Measurements from ENCODE around the gene FAM107B. TPM values are rescaled to one million over a fixed set of nuclear protein-coding genes. Genes with fewer than 3 reads are reported as not detected.

FAM107B gene
- total and polyA plus RNA-seq, 12 donors, result 16.0 to 81.7 (median 50.5) TPM

DNA sequence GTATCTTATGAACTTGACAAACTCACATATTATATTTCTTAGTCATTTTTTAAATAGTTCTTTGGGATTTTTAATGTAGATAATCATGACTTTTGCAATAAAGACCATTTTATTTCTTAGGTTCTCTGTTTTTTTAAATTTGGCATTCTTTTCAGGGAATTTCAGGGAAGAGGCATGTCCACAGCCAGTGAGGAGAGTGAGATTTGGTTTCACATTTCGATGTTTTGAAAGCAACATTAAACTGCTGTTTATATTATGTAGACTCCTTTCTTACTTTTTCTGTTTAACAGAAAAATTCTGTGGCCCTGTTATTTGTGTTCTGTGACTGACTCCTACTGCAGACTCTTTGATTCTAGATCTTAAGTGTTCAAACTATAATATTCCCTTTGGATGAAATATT, 153.7 kb downstream of the FAM107B start:
- no peaks in the 10 kb centered on the region for H3K36me3 ChIP-seq (replicated peaks in 1 of 2)
- TF ChIP-seq POLR2A (IDR thresholded peaks at IDR 0.05), result no peak
- TF ChIP-seq, protein P1, sequence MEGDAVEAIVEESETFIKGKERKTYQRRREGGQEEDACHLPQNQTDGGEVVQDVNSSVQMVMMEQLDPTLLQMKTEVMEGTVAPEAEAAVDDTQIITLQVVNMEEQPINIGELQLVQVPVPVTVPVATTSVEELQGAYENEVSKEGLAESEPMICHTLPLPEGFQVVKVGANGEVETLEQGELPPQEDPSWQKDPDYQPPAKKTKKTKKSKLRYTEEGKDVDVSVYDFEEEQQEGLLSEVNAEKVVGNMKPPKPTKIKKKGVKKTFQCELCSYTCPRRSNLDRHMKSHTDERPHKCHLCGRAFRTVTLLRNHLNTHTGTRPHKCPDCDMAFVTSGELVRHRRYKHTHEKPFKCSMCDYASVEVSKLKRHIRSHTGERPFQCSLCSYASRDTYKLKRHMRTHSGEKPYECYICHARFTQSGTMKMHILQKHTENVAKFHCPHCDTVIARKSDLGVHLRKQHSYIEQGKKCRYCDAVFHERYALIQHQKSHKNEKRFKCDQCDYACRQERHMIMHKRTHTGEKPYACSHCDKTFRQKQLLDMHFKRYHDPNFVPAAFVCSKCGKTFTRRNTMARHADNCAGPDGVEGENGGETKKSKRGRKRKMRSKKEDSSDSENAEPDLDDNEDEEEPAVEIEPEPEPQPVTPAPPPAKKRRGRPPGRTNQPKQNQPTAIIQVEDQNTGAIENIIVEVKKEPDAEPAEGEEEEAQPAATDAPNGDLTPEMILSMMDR (IDR thresholded peaks at IDR 0.05), result no peak
- H3K9me3 ChIP-seq (replicated peaks in 1 of 3), result no peaks in the 10 kb centered on the region
- H3K27ac ChIP-seq, result no peak overlapping the region
- peaks cover 0 to 5% of the 10 kb centered on the region in 2 donors for H3K4me1 ChIP-seq (replicated peaks in 1 of 2)
- DNase-seq, result no peak
- WGBS, 4 donors, result 65 to 78% (median 72%) methylated on average over 1 of the region's 1 CpG
- no peak overlapping the region for H3K4me3 ChIP-seq
- intact Hi-C loops (cut with DNase I), result no loop called here
- no peaks in the 10 kb centered on the region for H3K27me3 ChIP-seq

DNA sequence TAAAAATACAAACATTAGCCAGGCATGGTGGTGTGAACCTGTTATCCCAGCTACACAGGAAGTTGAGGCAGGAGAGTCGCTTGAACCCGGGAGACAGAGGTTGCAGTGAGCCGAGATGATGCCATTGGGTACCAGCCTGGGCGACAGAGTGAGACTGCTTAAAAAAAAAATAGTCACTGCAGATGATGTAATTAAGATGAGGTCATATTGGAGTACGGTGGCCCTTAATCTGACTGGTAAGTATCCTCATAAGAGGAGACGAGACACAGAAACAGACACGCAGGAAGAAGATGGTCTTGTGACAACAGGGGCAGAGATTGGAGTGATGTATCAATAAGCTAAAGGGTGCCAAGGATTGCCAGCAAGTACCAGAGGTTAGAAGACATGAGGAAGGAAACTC, 156.0 kb downstream of the FAM107B start:
- H3K36me3 ChIP-seq (replicated peaks in 1 of 2), result no peaks in the 10 kb centered on the region
- WGBS, 4 donors, result 76 to 95% (median 82%) methylated on average over 6 to 7 of the region's 7 CpGs
- intact Hi-C loops (cut with DNase I), result no loop called here
- no peak for TF ChIP-seq POLR2A (IDR thresholded peaks at IDR 0.05)
- TF ChIP-seq, protein P1 (IDR thresholded peaks at IDR 0.05), result no peak
- no peaks in the 10 kb centered on the region for H3K9me3 ChIP-seq (replicated peaks in 1 of 3)
- no peaks in the 10 kb centered on the region for H3K27me3 ChIP-seq
- DNase-seq, result no peak
- H3K27ac ChIP-seq, result no peak overlapping the region
- no peak overlapping the region for H3K4me3 ChIP-seq
- peaks cover 0 to 5% of the 10 kb centered on the region in 2 donors for H3K4me1 ChIP-seq (replicated peaks in 1 of 2)

DNA sequence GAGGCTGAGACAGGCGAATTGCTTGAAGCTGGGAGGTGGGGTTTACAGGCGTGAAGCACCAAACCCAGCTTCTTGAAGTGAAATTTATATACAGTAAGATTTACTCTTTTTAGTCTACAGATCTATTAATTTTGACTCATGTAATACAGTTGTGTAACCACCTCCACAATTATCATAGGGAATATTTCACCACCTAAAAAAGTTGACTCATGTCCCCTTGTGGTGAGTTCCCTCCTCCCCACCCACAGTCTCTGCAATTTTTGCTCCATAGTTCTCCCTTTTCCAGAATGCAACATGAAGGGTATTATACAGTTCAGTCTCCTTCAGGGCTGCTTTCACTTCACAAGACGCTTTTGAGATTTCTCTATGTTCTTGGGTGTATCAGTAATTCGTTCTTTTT, 156.8 kb downstream of the FAM107B start:
- H3K27me3 ChIP-seq, result no peaks in the 10 kb centered on the region
- H3K4me1 ChIP-seq (replicated peaks in 1 of 2), result peaks cover under 1 to 5% of the 10 kb centered on the region in 2 donors
- WGBS, 4 donors, result 68 to 84% (median 82%) methylated on average over 4 of the region's 4 CpGs
- H3K4me3 ChIP-seq, result no peak overlapping the region
- H3K27ac ChIP-seq, result no peak overlapping the region
- intact Hi-C loops (cut with DNase I), result no loop called here
- no peaks in the 10 kb centered on the region for H3K9me3 ChIP-seq (replicated peaks in 1 of 3)
- DNase-seq, result no peak
- no peaks in the 10 kb centered on the region for H3K36me3 ChIP-seq (replicated peaks in 1 of 2)
- TF ChIP-seq, protein P1 (IDR thresholded peaks at IDR 0.05), result peak in 5 of 6 experiments; percentile 6 to 36 (median 20)
- no peak for TF ChIP-seq POLR2A (IDR thresholded peaks at IDR 0.05)

DNA sequence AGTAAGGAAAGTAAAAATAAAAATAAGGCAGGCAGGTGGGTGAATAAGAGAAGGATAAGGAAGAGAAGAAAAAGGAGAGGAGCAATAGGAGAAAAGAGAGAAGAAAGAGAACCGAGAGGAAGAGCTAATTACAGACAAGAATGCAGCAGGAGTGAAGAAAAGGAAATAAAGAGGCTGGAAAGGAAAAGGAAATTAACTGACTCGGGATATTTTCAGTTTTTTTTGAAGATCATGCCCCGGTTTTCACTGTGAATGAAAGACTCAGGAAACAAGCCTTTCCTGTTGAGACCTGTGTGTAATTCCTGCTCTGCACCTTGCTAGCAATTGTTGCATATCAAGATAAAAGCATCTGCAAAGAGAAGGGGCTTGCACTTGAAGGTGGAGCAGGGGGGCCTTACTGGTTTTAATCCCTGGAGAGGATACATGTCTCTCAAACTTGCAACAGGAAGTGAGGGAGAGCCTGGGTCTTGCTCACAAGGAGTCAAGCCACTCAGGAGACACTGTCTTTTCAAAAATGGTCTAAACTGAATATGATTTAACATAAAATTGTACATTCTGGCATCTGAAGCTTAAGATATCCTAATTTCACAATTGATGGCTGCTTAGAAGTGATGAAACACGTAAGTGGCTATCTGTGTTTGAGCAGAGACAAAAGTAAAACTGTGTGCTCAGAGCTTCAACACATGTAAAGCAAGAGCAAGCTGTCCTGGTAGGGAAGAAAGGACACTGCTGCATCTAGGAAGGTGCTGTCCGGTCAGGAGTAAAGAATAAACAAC, 157.6 kb downstream of the FAM107B start:
- DNase-seq, result no peak
- 60 to 62% (median 61%) methylated on average over 5 of the region's 5 CpGs for WGBS, 4 donors
- no peak overlapping the region for H3K4me3 ChIP-seq
- TF ChIP-seq POLR2A (IDR thresholded peaks at IDR 0.05), result no peak
- TF ChIP-seq, protein P1 (IDR thresholded peaks at IDR 0.05), result no peak
- H3K9me3 ChIP-seq (replicated peaks in 1 of 3), result no peaks in the 10 kb centered on the region
- no peaks in the 10 kb centered on the region for H3K27me3 ChIP-seq
- intact Hi-C loops (cut with DNase I), result no loop called here
- peaks cover 7 to 11% of the 10 kb centered on the region in 2 donors for H3K4me1 ChIP-seq (replicated peaks in 1 of 2)
- H3K36me3 ChIP-seq (replicated peaks in 1 of 2), result no peaks in the 10 kb centered on the region
- H3K27ac ChIP-seq, result no peak overlapping the region

Data from adrenal gland (tissue), 12 donors.